K562 (cell line): ENCODE data around the gene PDCD1. TPM values are rescaled to one million over a fixed set of nuclear protein-coding genes. Genes with fewer than 3 reads are reported as not detected.

ENCODE experiments used
- CBX2 ChIP-seq: fragments of 200-600 bp; sonication (generic); IDR thresholded peaks from one replicate; pipeline ENCODE4 v1.6.1; 2012; ENCODE audit warnings: mild to moderate bottlenecking, low read length, inconsistent platforms; ENCODE audit not compliant: insufficient read depth, poor library complexity, severe bottlenecking
- HBP1 ChIP-seq: fragments of 450-650 bp; formaldehyde crosslinking; IDR thresholded peaks from 2 replicates; pipeline ENCODE4 v1.4.0; 2022; ENCODE audit warnings: missing genetic modification characterization
- MBD1 ChIP-seq: fragments of 250-450 bp; sonication (Bioruptor Pico); IDR thresholded peaks from 2 replicates; pipeline ENCODE4 v1.8.0; 2022; ENCODE audit warnings: inconsistent platforms
- NR2F6 ChIP-seq: fragments of 450-650 bp; formaldehyde crosslinking; IDR thresholded peaks from 2 replicates; pipeline ENCODE4 v1.4.0; 2020; ENCODE audit warnings: mild to moderate bottlenecking
- PBX2 ChIP-seq, 2 experiments: IDR thresholded peaks in 1 of 2; conservative IDR thresholded peaks in 1 of 2; 2 replicates each; pipeline ENCODE4 v1.6.1; 2016; ENCODE audit warnings: low read depth in 2 of 2, mild to moderate bottlenecking in 1 of 2, missing compliant biosample characterization in 1 of 2, missing genetic modification characterization in 1 of 2, moderate library complexity in 1 of 2
- ZBTB33 ChIP-seq: sonication (generic); formaldehyde crosslinking; IDR thresholded peaks from 2 replicates; pipeline ENCODE4 v1.8.1; 2023; ENCODE audit warnings: mild to moderate bottlenecking, missing genetic modification reagents
- polyA plus RNA-seq, 8 experiments: library from polyadenylated mRNA; depleted of rRNA in 4 of 8; stranded (reverse) in 5 of 8; unstranded in 3 of 8; fragments of >200 nt; fragmentation: Nextera tagmentation in 2 of 8; fragmentation: Illumina TruSeq in 1 of 8; extraction: Ambion mirVana in 2 of 8; extraction: Trizol in 1 of 8; gene quantifications; 2 replicates each; pipeline versions ENCODE4 v1.2.1 to v1.2.3, GENCODE V29; 2011 to 2014; ENCODE audit warnings: inconsistent platforms in 1 of 8, missing spikeins in 1 of 8
- total RNA-seq, 7 experiments: library from RNA; depleted of rRNA in 6 of 7; stranded (reverse); fragments of >200 nt in 6 of 7; fragmentation: Illumina TruSeq in 2 of 7; extraction: Trizol in 2 of 7; gene quantifications; 2 replicates each; pipeline versions ENCODE4 v1.2.1 to v1.2.3, GENCODE V29; 2011 to 2021; ENCODE audit warnings: low replicate concordance in 1 of 7

Gene PDCD1
- total and polyA plus RNA-seq, 9 of the 15 experiments (the other 6 are each of a cell fraction or from before 2014, with no cell fraction given): 0.15 to 2.5 (median 1.0) TPM; not detected in 2

- TF ChIP-seq PBX2 (CRISPR knock-in tag; IDR thresholded peaks at IDR 0.05; ENCODE audit: low read depth): no peak
- TF ChIP-seq PBX2 (tag; conservative IDR thresholded peaks at IDR 0.05; ENCODE audit: low read depth): no peak
- no peak for TF ChIP-seq NR2F6
- no peak for TF ChIP-seq HBP1
- no peak for TF ChIP-seq MBD1 (CRISPR knock-in tag)
- TF ChIP-seq ZBTB33 (CRISPR knock-in tag): no peak
- no peak for TF ChIP-seq CBX2
Observed at GRCh38 chr2:241811201-241811951, 47.3 kb downstream of the PDCD1 start (continued).
